Trophoblast cell (in vitro differentiated cells and primary cell): Measurements from ENCODE around the gene SOWAHC.
A peak's percentile ranks its signal among the peaks of the same experiment; 100 is the strongest.

Experiments used
- DNase-seq, 2 donors: peaks; one replicate each; pipeline ENCODE4 v3.0.0-alpha.2; 2016
- H2AFZ ChIP-seq: 2 replicates; pipeline ENCODE4 v1.6.1; 2013; ENCODE audit warnings: low read length, moderate library complexity, mild to moderate bottlenecking; ENCODE audit not compliant: insufficient read depth, poor library complexity
- H2AK5ac ChIP-seq: 2 replicates; pipeline ENCODE4 v1.6.1; 2013; ENCODE audit warnings: mild to moderate bottlenecking, low read length
- H2BK120ac ChIP-seq: 2 replicates; pipeline ENCODE4 v1.6.1; 2013; ENCODE audit warnings: low read length, mild to moderate bottlenecking, moderate library complexity; ENCODE audit not compliant: insufficient read depth, poor library complexity
- H2BK12ac ChIP-seq: 2 replicates; pipeline ENCODE4 v1.6.1; 2013; ENCODE audit warnings: mild to moderate bottlenecking, low read length, moderate library complexity
- H2BK5ac ChIP-seq: 2 replicates; pipeline ENCODE4 v1.6.1; 2013; ENCODE audit warnings: low read length, low read depth, moderate library complexity, mild to moderate bottlenecking; ENCODE audit not compliant: poor library complexity
- H3K14ac ChIP-seq: 2 replicates; pipeline ENCODE4 v1.6.1; 2013; ENCODE audit warnings: mild to moderate bottlenecking, low read length
- H3K18ac ChIP-seq: 2 replicates; pipeline ENCODE4 v1.6.1; 2013; ENCODE audit warnings: mild to moderate bottlenecking, low read length
- H3K23ac ChIP-seq: 2 replicates; pipeline ENCODE4 v1.6.1; 2013; ENCODE audit warnings: low read length
- H3K27ac ChIP-seq: 2 replicates; pipeline ENCODE4 v1.5.1; 2013; ENCODE audit warnings: low read depth, mild to moderate bottlenecking, inconsistent platforms, low read length, moderate library complexity
- H3K27me3 ChIP-seq: 2 replicates; pipeline ENCODE4 v1.6.1; 2013; ENCODE audit warnings: inconsistent platforms, mild to moderate bottlenecking, low read length, moderate library complexity; ENCODE audit not compliant: insufficient read depth
- H3K36me3 ChIP-seq, 2 experiments: 1 replicate in 1 of 2; 2 replicates in 1 of 2; pipeline ENCODE4 v1.6.1; 2013; ENCODE audit warnings: low read length in 2 of 2, mild to moderate bottlenecking in 2 of 2, moderate library complexity in 1 of 2; ENCODE audit not compliant: insufficient read depth in 2 of 2, control insufficient read depth in 1 of 2
- H3K4ac ChIP-seq: 2 replicates; pipeline ENCODE4 v1.6.1; 2013; ENCODE audit warnings: low read depth, mild to moderate bottlenecking, low read length, moderate library complexity
- H3K4me1 ChIP-seq, 2 experiments: 1 replicate in 1 of 2; 2 replicates in 1 of 2; pipeline ENCODE4 v1.6.1; 2013; ENCODE audit warnings: low read length in 2 of 2, mild to moderate bottlenecking in 2 of 2, moderate library complexity in 1 of 2; ENCODE audit not compliant: insufficient read depth in 2 of 2, control insufficient read depth in 1 of 2
- H3K4me2 ChIP-seq: 2 replicates; pipeline ENCODE4 v1.6.1; 2013; ENCODE audit warnings: inconsistent platforms, mild to moderate bottlenecking, low read length, moderate library complexity
- H3K4me3 ChIP-seq: 2 replicates; pipeline ENCODE4 v1.5.1; 2013; ENCODE audit warnings: mild to moderate bottlenecking, low read depth, low read length, inconsistent platforms
- H3K79me1 ChIP-seq: one replicate; pipeline ENCODE4 v1.6.1; 2013; ENCODE audit warnings: low read length
- H3K79me2 ChIP-seq: 2 replicates; pipeline ENCODE4 v1.6.1; 2013; ENCODE audit warnings: low read length, mild to moderate bottlenecking; ENCODE audit not compliant: control insufficient read depth, insufficient read depth, poor library complexity
- H3K9ac ChIP-seq: 2 replicates; pipeline ENCODE4 v1.6.1; 2013; ENCODE audit warnings: mild to moderate bottlenecking, low read length
- H3K9me3 ChIP-seq: 2 replicates; pipeline ENCODE4 v1.6.1; 2013; ENCODE audit warnings: low read depth, mild to moderate bottlenecking, control low read depth, inconsistent platforms, low read length; ENCODE audit not compliant: insufficient read depth
- H4K12ac ChIP-seq: 2 replicates; pipeline ENCODE4 v1.6.1; 2013; ENCODE audit warnings: low read depth, mild to moderate bottlenecking, low read length, moderate library complexity
- H4K8ac ChIP-seq: 2 replicates; pipeline ENCODE4 v1.6.1; 2013; ENCODE audit warnings: low read depth, mild to moderate bottlenecking, low read length, moderate library complexity
- H4K91ac ChIP-seq: one replicate; pipeline ENCODE4 v1.6.1; 2013; ENCODE audit warnings: low read depth, mild to moderate bottlenecking, low read length, moderate library complexity
- WGBS: extraction: QIAGEN DNeasy Blood & Tissue Kit; methylation state at CpG from one replicate; pipeline ENCODE4 v1.1.7; 2013; ENCODE audit warnings: missing lambda C conversion rate; ENCODE audit not compliant: insufficient read length, insufficient coverage; ENCODE audit errors: extremely low coverage; 5-methylcytosine and 5-hydroxymethylcytosine counted together

The SOWAHC gene

DNA sequence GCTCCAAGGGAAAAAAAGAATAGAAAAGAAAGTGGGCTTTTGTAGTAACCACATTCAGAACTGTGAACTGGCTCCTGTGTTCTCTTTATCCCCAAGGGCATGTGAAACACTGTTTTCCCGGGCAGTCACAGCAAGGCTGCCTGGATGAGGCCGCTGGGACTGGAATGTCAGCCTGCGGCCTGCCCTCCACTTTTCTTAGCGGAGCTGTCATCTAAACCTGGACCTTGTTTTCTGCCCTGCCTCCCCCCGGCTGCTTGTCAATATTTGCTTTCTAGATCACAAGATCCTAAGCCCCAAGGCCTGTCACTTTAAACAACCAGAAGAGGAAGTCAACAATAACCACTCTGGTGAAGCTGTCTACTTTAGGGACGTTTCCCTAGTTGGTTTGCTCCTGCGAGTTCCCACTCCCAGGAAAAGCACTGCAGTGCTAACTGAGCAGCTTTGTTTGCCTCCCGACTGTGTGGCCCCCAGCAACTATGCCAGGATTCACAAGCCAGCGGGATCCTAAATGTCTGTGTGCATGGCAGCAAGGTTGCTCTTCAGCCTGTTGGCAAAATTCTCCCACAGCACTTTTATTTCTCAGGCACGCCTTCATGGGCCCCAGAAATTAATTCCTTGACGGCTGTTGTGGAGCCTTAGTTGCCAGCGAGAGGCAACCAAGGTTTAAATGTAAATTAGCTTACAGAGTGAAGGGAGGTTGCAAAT is 30.6 kb downstream of the SOWAHC start:
- Histone ChIP-seq H2BK120ac (peak overlapping the region; percentile 97), H3K4me2 (peak overlapping the region; percentile 59), H2AK5ac (peak overlapping the region; percentile 94), H3K27ac (peak overlapping the region; percentile 100), H3K18ac (peak overlapping the region; percentile 57), H2AFZ (no peak overlapping the region), H3K23ac (peak overlapping the region; percentile 88), H3K14ac (peak overlapping the region; percentile 95), H3K27me3 (no peaks in the 10 kb centered on the region), H3K4ac (peak overlapping the region; percentile 97), H3K4me3 (no peak overlapping the region), H2BK12ac (peak overlapping the region; percentile 96), H3K4me1 (peaks cover 22 to 24% of the 10 kb centered on the region in 2 experiments), H3K79me1 (peaks cover 38% of the 10 kb centered on the region), H3K9ac (peak overlapping the region; percentile 89), H2BK5ac (peak overlapping the region; percentile 98), H3K9me3 (no peaks in the 10 kb centered on the region), H3K36me3 (no peaks in the 10 kb centered on the region), H4K8ac (peak overlapping the region; percentile 83), H3K79me2 (peaks cover 7% of the 10 kb centered on the region), H4K12ac (peak overlapping the region; percentile 40), H4K91ac (peak overlapping the region; percentile 100)
- peak; percentile 81 to 84 for DNase-seq
- WGBS: no CpG with 5 or more reads among the region's 12 CpGs

DNA sequence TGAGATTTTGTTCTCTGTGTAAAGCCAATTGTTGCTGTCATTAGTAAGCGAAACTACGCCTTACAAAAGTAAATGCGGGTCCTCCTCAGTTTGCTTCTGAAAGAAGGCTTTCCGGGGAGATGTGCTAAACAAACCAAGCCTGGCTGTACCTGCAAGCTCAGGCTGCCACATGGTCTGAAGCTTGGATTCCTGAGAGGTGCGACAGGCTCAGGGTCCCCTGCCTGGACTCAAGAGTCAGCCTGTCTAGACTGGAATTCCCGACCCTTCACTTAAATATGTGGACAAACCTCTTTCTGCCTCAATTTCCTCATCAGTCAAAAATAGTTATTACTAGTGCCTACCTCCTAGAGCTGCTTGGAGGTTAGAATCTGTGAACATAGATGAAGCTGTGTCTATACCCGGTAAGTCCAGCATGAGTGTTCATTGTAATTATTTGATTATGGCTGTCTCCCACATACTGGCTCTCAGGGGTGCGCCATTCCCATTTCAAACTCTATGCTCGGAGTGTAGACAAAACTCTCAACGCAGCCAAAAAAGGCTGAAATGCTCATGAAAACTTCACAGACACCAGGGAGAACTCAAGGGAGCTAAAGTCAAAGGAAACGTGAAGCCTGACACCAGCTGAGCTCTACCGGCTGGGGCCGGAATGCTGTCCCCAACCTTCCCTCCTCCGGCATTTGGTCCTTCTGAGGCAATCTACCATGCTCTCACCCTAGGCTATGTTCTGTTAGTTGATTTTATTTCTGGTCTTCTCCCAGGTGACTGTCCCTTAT is 31.4 kb downstream of the SOWAHC start:
- H2AK5ac ChIP-seq: peak overlapping the region; percentile 94
- peak overlapping the region; percentile 66 for H2AFZ ChIP-seq
- peaks cover 21 to 25% of the 10 kb centered on the region in 2 experiments for H3K4me1 ChIP-seq
- H3K4ac ChIP-seq: peak overlapping the region; percentile 97
- peak overlapping the region; percentile 95 for H3K14ac ChIP-seq
- peak overlapping the region; percentile 57 for H3K18ac ChIP-seq
- WGBS: no CpG with 5 or more reads among the region's 14 CpGs
- peak overlapping the region; percentile 97 for H2BK120ac ChIP-seq
- no peaks in the 10 kb centered on the region for H3K27me3 ChIP-seq
- H3K79me1 ChIP-seq: peaks cover 38% of the 10 kb centered on the region
- peaks cover 7% of the 10 kb centered on the region for H3K79me2 ChIP-seq
- peak; percentile 98 for DNase-seq
- peak overlapping the region; percentile 40 for H4K12ac ChIP-seq
- H3K27ac ChIP-seq: peak overlapping the region; percentile 100
- no peak overlapping the region for H3K4me3 ChIP-seq
- peak overlapping the region; percentile 59 for H3K4me2 ChIP-seq
- no peaks in the 10 kb centered on the region for H3K36me3 ChIP-seq
- H3K9me3 ChIP-seq: no peaks in the 10 kb centered on the region
- peak overlapping the region; percentile 89 for H3K9ac ChIP-seq
- H2BK12ac ChIP-seq: peak overlapping the region; percentile 96
- H3K23ac ChIP-seq: peak overlapping the region; percentile 52
- H4K91ac ChIP-seq: peak overlapping the region; percentile 100
- H4K8ac ChIP-seq: peak overlapping the region; percentile 83
- peak overlapping the region; percentile 98 for H2BK5ac ChIP-seq

DNA sequence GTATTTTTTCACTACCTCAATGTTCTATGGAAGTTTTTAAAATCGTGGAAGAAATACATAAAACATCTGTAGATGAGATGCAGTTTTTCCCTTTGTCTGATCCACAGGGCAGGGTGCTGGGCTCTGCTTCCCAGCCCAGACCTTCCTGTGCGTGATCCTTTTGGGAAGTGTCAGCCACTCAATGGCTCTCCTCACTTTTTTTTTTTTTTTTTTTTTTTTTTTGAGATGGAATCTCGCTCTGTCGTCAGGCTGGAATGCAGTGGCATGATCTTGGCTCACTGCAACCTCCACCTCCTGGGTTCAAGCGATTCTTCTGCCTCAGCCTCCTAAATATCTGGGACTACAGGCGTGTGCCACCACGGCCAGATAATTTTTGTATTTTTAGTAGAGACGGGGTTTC is 32.8 kb downstream of the SOWAHC start:
- peak; percentile 36 to 71 for DNase-seq
- H2AFZ ChIP-seq: no peak overlapping the region
- no peak overlapping the region for H3K9ac ChIP-seq
- H3K23ac ChIP-seq: no peak overlapping the region
- no peak overlapping the region for H4K12ac ChIP-seq
- no peak overlapping the region for H3K14ac ChIP-seq
- no CpG with 5 or more reads among the region's 8 CpGs for WGBS
- no peak overlapping the region for H3K4me2 ChIP-seq
- peaks cover 2% of the 10 kb centered on the region for H3K9me3 ChIP-seq
- no peak overlapping the region for H4K8ac ChIP-seq
- H3K36me3 ChIP-seq: no peaks in the 10 kb centered on the region
- H3K79me1 ChIP-seq: peaks cover 38% of the 10 kb centered on the region
- H3K18ac ChIP-seq: no peak overlapping the region
- H2BK12ac ChIP-seq: peak overlapping the region; percentile 63
- peak overlapping the region; percentile 65 for H4K91ac ChIP-seq
- peaks cover 7% of the 10 kb centered on the region for H3K79me2 ChIP-seq
- H3K4me1 ChIP-seq: peaks cover 19 to 24% of the 10 kb centered on the region in 2 experiments
- H2BK5ac ChIP-seq: peak overlapping the region; percentile 55
- no peak overlapping the region for H2AK5ac ChIP-seq
- H3K27me3 ChIP-seq: no peaks in the 10 kb centered on the region
- no peak overlapping the region for H3K4ac ChIP-seq
- no peak overlapping the region for H3K4me3 ChIP-seq
- H3K27ac ChIP-seq: peak overlapping the region; percentile 74
- peak overlapping the region; percentile 33 for H2BK120ac ChIP-seq

DNA sequence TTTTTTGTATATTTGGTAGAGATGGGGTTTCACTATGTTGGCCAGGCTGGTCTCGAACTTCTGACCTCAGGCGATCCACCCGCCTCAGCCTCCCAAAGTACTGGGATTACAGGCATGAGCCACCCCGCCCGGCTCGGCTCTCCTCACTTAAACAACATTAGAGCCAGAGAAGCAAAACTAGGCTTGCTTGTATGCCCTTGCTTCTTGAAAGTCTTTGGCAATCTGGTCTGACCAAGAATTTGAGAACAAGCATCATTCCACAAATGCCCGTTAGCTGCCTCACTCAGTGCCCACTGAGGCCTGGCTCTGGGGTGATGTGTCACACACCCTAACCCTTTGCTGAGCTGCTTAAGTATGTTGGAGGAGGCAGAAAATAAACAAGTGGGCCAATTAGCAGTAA is 33.5 kb downstream of the SOWAHC start:
- Histone ChIP-seq H2BK5ac (peak overlapping the region; percentile 55), H3K4ac (no peak overlapping the region), H3K9ac (no peak overlapping the region), H3K79me1 (peaks cover 38% of the 10 kb centered on the region), H3K27me3 (no peaks in the 10 kb centered on the region), H2BK12ac (peak overlapping the region; percentile 63), H3K4me2 (no peak overlapping the region), H4K8ac (peak overlapping the region; percentile 23), H3K27ac (peak overlapping the region; percentile 74), H3K79me2 (peaks cover 7% of the 10 kb centered on the region), H4K12ac (no peak overlapping the region), H3K18ac (peak overlapping the region; percentile 8), H2AK5ac (no peak overlapping the region), H3K23ac (no peak overlapping the region), H4K91ac (peak overlapping the region; percentile 65), H3K4me1 (peaks cover 19 to 24% of the 10 kb centered on the region in 2 experiments), H3K36me3 (no peaks in the 10 kb centered on the region), H2AFZ (no peak overlapping the region), H3K9me3 (peaks cover 2% of the 10 kb centered on the region), H3K14ac (peak overlapping the region; percentile 13), H2BK120ac (peak overlapping the region; percentile 33), H3K4me3 (no peak overlapping the region)
- no CpG with 5 or more reads among the region's 7 CpGs for WGBS
- DNase-seq: peak; percentile 89 to 95
